Epithelial cell of prostate (primary cell): ENCODE results near the gene KIFC3.
A peak's percentile ranks its signal among the peaks of the same experiment; 100 is the strongest.
"Not testable (repeated sequence)": the region's sequence is repeated elsewhere in the genome, so short reads cannot be mapped to it uniquely, and the experiment has no call there.

Experiments used
- DNase-seq: peaks from one replicate; pipeline ENCODE4 v3.0.0-alpha.2; 2011; ENCODE audit warnings: low read depth, low spot score
- H3K27ac ChIP-seq: fragments of 450-650 bp; 2 replicates; pipeline ENCODE4 v1.5.1; 2017; ENCODE audit warnings: mild to moderate bottlenecking

The KIFC3 gene

GRCh38 chr16:57825298-57826044, 23.2 kb upstream of the KIFC3 start:
- H3K27ac ChIP-seq: peak overlapping the region; percentile 31
- DNase-seq: no peak

- DNase-seq: no peak
- peak overlapping the region; percentile 31 for H3K27ac ChIP-seq
These were observed 22.6 kb upstream of the KIFC3 start for GRCh38 chr16:57824888-57825287.

- H3K27ac ChIP-seq: peak overlapping the region; percentile 31
- no peak for DNase-seq
These were observed 21.5 kb upstream of the KIFC3 start for GRCh38 chr16:57823836-57824235.

GRCh38 chr16:57822856-57823255, 20.6 kb upstream of the KIFC3 start:
- DNase-seq: no peak
- H3K27ac ChIP-seq: peak overlapping the region; percentile 31

GRCh38 chr16:57822018-57822553, 19.8 kb upstream of the KIFC3 start:
- no peak overlapping the region for H3K27ac ChIP-seq
- no peak for DNase-seq

- DNase-seq: no peak
- no peak overlapping the region for H3K27ac ChIP-seq
These were observed 19.1 kb upstream of the KIFC3 start for GRCh38 chr16:57821149-57821971.

GRCh38 chr16:57818377-57819064, 16.2 kb upstream of the KIFC3 start:
- H3K27ac ChIP-seq: no peak overlapping the region
- no peak for DNase-seq

GRCh38 chr16:57817680-57818079, 15.4 kb upstream of the KIFC3 start:
- DNase-seq: no peak
- no peak overlapping the region for H3K27ac ChIP-seq

- DNase-seq: peak; percentile 98
- peak overlapping the region; percentile 87 for H3K27ac ChIP-seq
These were observed 13.9 kb upstream of the KIFC3 start for GRCh38 chr16:57815987-57816745.

- no peak for DNase-seq
- H3K27ac ChIP-seq: peak overlapping the region; percentile 87
These were observed 12.6 kb upstream of the KIFC3 start for GRCh38 chr16:57814896-57815295.

- H3K27ac ChIP-seq: peak overlapping the region; percentile 87
- DNase-seq: no peak
These were observed 11.2 kb upstream of the KIFC3 start for GRCh38 chr16:57813466-57813865.

GRCh38 chr16:57811340-57811739, 9.0 kb upstream of the KIFC3 start:
- H3K27ac ChIP-seq: peak overlapping the region; percentile 87
- not testable (repeated sequence) for DNase-seq

- DNase-seq: peak; percentile 86
- peak overlapping the region; percentile 87 for H3K27ac ChIP-seq
These were observed 8.1 kb upstream of the KIFC3 start for GRCh38 chr16:57810197-57811031.

GRCh38 chr16:57809276-57810196, 7.2 kb upstream of the KIFC3 start:
- peak overlapping the region; percentile 87 for H3K27ac ChIP-seq
- no peak for DNase-seq

- H3K27ac ChIP-seq: peak overlapping the region; percentile 87
- no peak for DNase-seq
These were observed 6.4 kb upstream of the KIFC3 start for GRCh38 chr16:57808589-57809228.

GRCh38 chr16:57807968-57808528, 5.8 kb upstream of the KIFC3 start:
- peak; percentile 80 for DNase-seq
- peak overlapping the region; percentile 87 for H3K27ac ChIP-seq
